BLaER1 (cell line): ENCODE results near the gene CENPX.

Experiments used
- H3K27ac ChIP-seq: shearing (Covaris generic); formaldehyde crosslinking; 2 replicates; pipeline ENCODE4 v1.8.1; 2022
- H3K27me3 ChIP-seq: shearing (Covaris generic); formaldehyde crosslinking; 2 replicates; pipeline ENCODE4 v1.8.1; 2022
- H3K36me3 ChIP-seq: shearing (Covaris generic); formaldehyde crosslinking; 2 replicates; pipeline ENCODE4 v1.8.1; 2022
- H3K4me1 ChIP-seq: shearing (Covaris generic); formaldehyde crosslinking; 2 replicates; pipeline ENCODE4 v1.8.1; 2022
- H3K4me2 ChIP-seq: shearing (Covaris generic); formaldehyde crosslinking; 2 replicates; pipeline ENCODE4 v1.8.1; 2022
- H3K4me3 ChIP-seq: shearing (Covaris generic); formaldehyde crosslinking; 2 replicates; pipeline ENCODE4 v1.8.1; 2022
- H3K9ac ChIP-seq: shearing (Covaris generic); formaldehyde crosslinking; 2 replicates; pipeline ENCODE4 v1.8.1; 2022
- H3K9me3 ChIP-seq: shearing (Covaris generic); formaldehyde crosslinking; 2 replicates; pipeline ENCODE4 v1.8.1; 2022
- H4K20me1 ChIP-seq: shearing (Covaris generic); formaldehyde crosslinking; 2 replicates; pipeline ENCODE4 v1.8.1; 2022
- Cebpa-rat ChIP-seq: shearing (Covaris generic); IDR thresholded peaks from 2 replicates; pipeline ENCODE4 v1.8.1; 2022

Gene CENPX

DNA sequence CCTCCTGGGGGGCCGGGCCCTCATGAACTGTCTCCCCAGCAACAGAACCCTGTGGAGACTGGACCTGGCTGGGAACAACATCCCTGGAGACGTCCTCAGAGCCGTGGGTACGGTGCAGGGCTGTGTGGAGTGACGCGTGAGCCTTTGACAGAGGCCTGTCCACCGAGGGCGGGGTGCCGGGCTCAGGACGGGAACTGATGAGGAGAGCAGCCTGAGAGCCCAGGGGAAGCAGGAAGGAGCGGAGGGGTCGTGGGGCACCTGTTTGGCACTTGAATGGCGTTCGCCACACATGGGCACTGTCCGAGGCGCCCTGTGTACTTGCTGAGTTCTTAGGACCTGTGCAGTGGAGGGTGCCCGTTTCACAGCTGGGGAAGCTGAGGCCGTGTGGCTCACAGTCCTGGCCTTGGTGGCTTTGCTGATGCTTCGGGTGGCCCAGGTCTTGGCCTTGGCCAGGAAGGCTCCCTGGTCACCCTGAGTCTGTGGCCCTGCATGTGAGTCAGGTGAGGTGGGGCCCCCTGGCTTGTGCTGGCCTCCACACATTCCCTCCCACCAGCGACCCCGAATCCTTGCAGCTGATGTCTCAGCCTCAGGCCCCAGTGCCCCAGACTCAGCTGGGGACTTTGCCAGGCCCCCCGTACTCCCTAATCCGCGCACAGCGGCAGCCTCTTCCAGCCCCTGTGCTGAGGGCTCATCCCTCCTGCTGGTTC, 2.9 kb upstream of the CENPX start:
- Histone ChIP-seq H4K20me1 (peaks cover 27% of the 10 kb centered on the region), H3K36me3 (peaks cover 41% of the 10 kb centered on the region), H3K4me1 (peaks cover 47% of the 10 kb centered on the region), H3K4me2 (0 out of 2 replicates have a peak overlapping the region, but pooled peaks have one; percentile 99), H3K4me3 (no peak overlapping the region), H3K9ac (0 out of 2 replicates have a peak overlapping the region, but pooled peaks have one; percentile 29), H3K9me3 (no peaks in the 10 kb centered on the region), H3K27me3 (no peaks in the 10 kb centered on the region), H3K27ac (no peak overlapping the region)
- no peak for TF ChIP-seq Cebpa-rat

DNA sequence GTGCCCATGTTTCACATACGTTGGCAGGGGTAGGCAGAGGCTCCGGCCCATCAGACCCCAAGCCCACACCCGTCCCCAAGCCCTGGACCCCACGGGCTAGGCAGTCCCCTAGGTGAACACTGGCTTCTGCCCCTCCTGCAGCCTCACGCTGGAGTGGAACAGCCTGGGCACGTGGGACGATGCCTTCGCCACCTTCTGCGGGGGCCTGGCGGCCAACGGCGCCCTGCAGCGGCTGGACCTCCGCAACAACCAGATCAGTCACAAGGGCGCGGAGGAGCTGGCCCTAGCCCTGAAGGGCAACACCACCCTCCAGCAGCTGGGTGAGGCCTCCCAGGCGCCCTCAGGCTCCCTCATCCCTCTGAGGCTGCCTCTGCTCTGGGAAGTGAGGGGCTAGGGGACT, 2.2 kb upstream of the CENPX start:
- no peak overlapping the region for H3K4me3 ChIP-seq

DNA sequence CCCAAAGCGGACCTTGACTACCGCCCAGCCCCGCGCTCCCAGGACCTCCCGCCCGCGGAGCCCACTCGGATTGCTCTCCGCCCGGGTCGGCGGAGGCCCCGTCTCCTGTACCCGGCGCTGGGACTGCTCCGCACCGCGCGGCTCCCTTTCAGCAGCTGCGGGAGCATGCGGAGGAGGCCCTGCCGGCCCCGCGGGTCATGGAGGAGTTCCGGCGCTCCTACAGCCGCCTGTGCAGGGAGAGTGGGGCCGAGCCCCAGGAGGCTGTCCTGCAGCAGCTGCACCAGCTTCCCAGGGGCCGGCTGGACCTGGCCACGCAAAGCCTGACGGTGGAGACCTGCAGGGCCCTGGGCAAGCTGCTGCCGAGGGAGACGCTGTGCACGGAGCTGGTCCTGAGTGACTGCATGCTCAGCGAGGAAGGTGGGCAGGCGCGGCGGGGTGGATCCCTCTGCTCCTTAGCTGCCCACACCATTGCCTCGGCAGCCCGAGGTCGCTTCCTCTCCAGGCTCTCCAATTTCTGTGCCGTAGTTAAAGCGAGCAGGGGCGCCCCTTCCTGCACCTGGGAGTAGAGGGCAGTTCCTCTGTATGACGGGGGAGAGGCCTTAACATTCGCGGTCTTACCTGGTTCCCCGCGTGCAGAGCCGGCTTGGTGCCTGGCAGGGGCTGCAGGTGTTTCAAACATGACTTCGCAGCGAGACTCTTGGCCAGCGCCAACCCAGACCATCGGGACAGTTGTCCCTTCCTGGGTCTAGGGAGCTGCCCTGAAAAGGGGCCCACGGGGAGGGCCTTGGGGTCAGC, 966 bp upstream of the CENPX start:
- Histone ChIP-seq H3K9me3 (no peaks in the 10 kb centered on the region), H3K4me1 (peaks cover 41% of the 10 kb centered on the region), H3K36me3 (peaks cover 41% of the 10 kb centered on the region), H3K4me2 (peak overlapping the region; percentile 99), H3K27ac (peak overlapping the region; percentile 55), H3K4me3 (peak overlapping the region; percentile 80), H3K9ac (peak overlapping the region; percentile 79), H3K27me3 (no peaks in the 10 kb centered on the region), H4K20me1 (peaks cover 35% of the 10 kb centered on the region)
- no peak for TF ChIP-seq Cebpa-rat

More for the DNA sequence above, 2.2 kb upstream of the CENPX start:
- Histone ChIP-seq H3K9me3 (no peaks in the 10 kb centered on the region), H4K20me1 (peaks cover 30% of the 10 kb centered on the region), H3K4me2 (peak overlapping the region; percentile 99), H3K27me3 (no peaks in the 10 kb centered on the region), H3K36me3 (peaks cover 41% of the 10 kb centered on the region), H3K4me1 (peaks cover 48% of the 10 kb centered on the region), H3K9ac (0 out of 2 replicates have a peak overlapping the region, but pooled peaks have one; percentile 29), H3K27ac (no peak overlapping the region)
- TF ChIP-seq Cebpa-rat = no peak

DNA sequence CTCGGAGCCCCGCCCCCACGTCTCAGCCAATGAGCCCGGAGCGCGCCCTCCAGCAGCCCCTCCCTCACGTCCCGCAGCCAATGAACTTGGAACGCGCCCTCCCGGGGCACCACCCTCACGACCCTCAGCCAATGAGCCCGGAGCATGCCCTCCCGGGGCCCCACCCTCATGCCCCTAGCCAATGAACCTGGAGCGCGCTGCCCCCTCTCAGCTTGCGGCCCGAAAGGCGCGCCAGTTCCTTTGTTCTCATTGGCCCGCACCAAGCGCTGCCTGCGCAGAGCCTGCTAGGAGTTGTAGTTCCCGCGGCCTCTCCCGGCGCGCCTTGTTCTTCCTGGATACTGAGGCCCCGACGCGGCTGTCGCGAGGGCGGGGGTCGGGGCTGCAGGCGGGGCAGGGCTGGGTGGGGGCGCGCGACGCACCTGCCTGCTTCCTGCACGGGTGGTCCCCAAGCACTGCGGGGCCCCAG, 336 bp upstream of the CENPX start, which contains the start of gene LRRC45:
LRRC45 (plus strand) TSS at position 325 of the 466 bp plus-strand sequence. CDS start 339 bp downstream, outside the sequence.
- H3K9ac ChIP-seq = peak within 1 kb of the TSS; percentile 84

DNA sequence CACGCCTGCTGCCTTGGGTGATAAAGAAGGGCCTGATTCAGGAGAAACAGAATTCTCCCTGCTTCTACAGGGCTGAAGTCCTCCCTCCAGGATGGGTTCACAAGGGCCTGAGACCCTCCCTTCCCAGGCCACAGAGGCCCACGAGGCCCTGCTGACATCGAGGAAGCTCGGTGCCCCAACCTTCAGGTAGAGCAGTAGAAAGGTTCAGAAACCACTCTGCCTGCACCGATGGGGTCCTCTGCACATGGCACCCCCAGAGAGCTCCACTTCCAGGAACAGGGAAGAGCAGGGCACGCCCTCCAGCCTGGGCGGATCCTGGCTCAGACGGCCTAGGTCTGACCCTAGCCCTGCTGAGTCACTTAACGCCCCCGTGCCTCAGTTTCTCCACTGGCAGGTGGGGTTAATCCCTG, 773 bp downstream of the CENPX start:
- Histone ChIP-seq H3K4me3 (peak overlapping the region; percentile 93), H3K9me3 (no peaks in the 10 kb centered on the region), H3K27me3 (no peaks in the 10 kb centered on the region), H3K9ac (peak overlapping the region; percentile 84), H3K4me1 (peaks cover 41% of the 10 kb centered on the region), H4K20me1 (peaks cover 41% of the 10 kb centered on the region), H3K27ac (peak overlapping the region; percentile 81), H3K36me3 (peaks cover 43% of the 10 kb centered on the region), H3K4me2 (peak overlapping the region; percentile 90)
- TF ChIP-seq Cebpa-rat = no peak

More for the DNA sequence above, 336 bp upstream of the CENPX start, which contains the start of gene LRRC45:
- H3K27ac ChIP-seq = peak within 1 kb of the TSS; percentile 81
- H4K20me1 ChIP-seq = peaks cover 41% of the 10 kb centered on the region
- no peaks in the 10 kb centered on the region for H3K9me3 ChIP-seq
- no peak for TF ChIP-seq Cebpa-rat
- H3K36me3 ChIP-seq = peaks cover 44% of the 10 kb centered on the region
- no peaks in the 10 kb centered on the region for H3K27me3 ChIP-seq
- peak within 1 kb of the TSS; percentile 93 for H3K4me3 ChIP-seq
- peak within 1 kb of the TSS; percentile 99 for H3K4me2 ChIP-seq
- H3K4me1 ChIP-seq = peaks cover 41% of the 10 kb centered on the region

DNA sequence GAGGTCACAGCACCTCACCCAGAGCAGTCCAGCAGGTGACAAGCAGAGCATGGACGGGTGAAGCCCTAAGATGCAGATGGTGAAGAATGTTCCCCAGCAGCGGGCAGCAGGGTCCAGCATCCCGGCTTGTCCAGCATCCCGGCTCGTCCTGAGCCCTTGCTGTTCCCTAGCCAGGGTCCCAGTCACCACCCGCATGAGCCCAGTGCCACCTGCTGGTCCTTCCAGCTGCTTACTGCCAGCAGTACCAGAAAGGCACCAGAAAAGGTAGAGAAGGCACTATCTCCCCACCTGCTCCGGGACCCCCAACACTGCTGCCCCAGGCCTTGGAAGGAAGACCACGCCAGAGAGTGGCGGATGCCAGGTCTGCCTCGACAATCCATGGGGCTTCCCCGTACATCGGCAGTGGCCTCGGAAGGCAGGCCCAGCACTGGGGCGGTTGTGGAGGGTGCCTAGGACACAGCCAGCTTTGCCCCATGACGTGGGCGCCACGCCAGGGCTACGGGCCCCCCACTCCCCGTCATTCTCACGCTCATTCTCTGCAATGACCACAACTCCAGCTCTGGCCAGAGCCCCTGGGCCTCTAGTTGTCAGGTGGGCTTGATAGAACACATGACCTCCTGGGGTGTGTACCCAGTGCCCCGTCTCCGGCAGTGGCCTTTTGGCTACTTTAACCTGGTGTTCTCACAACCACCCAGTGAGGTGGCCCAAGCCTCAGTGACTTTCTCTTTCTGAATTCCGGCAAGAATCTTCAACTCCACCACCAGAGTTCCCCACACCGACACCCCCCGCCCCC, 1.4 kb downstream of the CENPX start:
- Histone ChIP-seq H3K4me2 (peak overlapping the region; percentile 90), H3K27me3 (no peaks in the 10 kb centered on the region), H3K9me3 (no peaks in the 10 kb centered on the region), H3K4me1 (peaks cover 41% of the 10 kb centered on the region), H3K36me3 (peaks cover 37% of the 10 kb centered on the region), H4K20me1 (peaks cover 41% of the 10 kb centered on the region), H3K27ac (no peak overlapping the region), H3K4me3 (peak overlapping the region; percentile 93), H3K9ac (peak overlapping the region; percentile 84)
- TF ChIP-seq Cebpa-rat = no peak

DNA sequence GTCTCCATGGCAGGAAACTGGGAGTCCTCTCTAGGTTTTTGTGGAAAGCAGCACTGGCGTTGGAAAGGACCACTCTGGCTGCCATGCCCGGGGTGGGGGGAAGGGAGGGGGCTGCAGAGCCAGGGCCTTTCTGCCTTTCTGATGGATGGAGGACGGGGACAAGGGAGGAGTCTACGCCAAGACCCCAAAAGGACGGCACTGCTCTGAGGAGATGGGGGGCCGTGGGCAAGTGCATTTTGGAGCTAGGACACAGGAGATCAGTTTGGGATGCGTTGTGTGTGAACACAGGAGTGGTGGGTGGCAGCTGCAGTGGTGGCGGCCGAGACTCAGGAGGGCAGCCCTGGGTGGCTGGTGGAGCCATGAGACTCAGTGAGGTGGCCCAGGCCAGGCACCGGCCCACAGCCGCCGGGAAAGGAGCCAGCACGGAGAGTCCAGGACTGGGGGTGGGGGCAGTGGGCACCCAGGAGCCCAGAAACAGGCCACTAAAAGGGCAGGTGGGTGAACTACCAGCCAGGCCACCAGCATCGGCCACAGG, 2.0 kb downstream of the CENPX start:
- Histone ChIP-seq H4K20me1 (peaks cover 41% of the 10 kb centered on the region), H3K9ac (no peak overlapping the region), H3K4me3 (no peak overlapping the region), H3K27me3 (no peaks in the 10 kb centered on the region), H3K27ac (no peak overlapping the region), H3K4me2 (peak overlapping the region; percentile 90), H3K4me1 (peaks cover 41% of the 10 kb centered on the region), H3K36me3 (peaks cover 31% of the 10 kb centered on the region), H3K9me3 (no peaks in the 10 kb centered on the region)
- no peak for TF ChIP-seq Cebpa-rat

DNA sequence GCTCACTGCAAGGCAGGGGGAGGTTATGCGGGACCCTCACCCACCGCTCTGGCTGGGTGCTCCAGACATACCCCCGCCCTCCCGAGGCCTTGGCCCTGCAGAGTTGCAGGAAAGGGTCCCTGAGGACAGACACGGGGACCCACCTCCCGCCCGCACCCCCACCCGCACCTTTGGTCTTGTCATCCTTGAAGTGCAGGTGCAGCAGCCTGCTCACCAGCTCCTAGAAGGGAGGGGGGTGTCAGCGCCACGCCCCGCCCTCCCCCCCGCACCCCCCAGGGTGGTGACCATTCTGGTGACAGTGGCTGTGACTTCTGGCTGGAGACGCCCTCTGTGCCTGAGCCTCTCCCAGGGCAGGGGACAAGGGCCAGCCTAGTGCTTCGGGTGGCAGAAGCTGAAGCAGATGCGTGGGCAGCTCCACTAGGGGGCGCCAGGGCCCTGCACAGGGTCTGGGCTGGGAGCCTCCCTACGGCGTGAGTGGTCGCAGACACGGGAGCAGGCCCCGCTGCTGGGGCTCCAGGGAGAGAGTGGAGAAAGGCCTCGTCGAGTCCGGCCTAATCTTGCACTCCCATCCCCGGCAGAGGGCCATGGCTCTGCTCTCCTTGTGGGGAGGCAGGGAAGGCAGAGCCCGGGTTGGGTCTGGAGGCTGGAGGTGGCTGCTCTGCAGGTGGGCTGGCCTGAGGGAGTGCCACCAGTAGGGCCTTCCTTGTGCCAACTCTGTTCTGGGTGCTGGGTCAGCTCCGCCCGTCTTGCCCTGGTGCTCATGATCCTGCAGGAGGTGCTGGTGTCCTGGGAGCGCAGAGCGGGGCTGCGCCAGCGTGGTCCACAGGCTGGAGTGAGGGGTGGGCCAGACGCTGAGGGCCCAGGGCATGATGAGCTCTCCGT, 2.7 kb downstream of the CENPX start:
- peak overlapping the region; percentile 90; the same call in 1 of the 2 replicates for H3K4me2 ChIP-seq
- no peak for TF ChIP-seq Cebpa-rat
- no peak overlapping the region for H3K9ac ChIP-seq
- no peak overlapping the region for H3K4me3 ChIP-seq
- H3K36me3 ChIP-seq = peaks cover 24% of the 10 kb centered on the region
- peaks cover 41% of the 10 kb centered on the region for H4K20me1 ChIP-seq
- no peaks in the 10 kb centered on the region for H3K9me3 ChIP-seq
- H3K27ac ChIP-seq = no peak overlapping the region
- peaks cover 45% of the 10 kb centered on the region for H3K4me1 ChIP-seq
- peaks cover 4% of the 10 kb centered on the region; the same call in 1 of the 2 replicates for H3K27me3 ChIP-seq
